GM23338 (cell line): ENCODE results near the gene GLCCI1. TPM values are rescaled to one million over a fixed set of nuclear protein-coding genes. Genes with fewer than 3 reads are reported as not detected.
"Not testable (repeated sequence)": the region's sequence is repeated elsewhere in the genome, so short reads cannot be mapped to it uniquely, and the experiment has no call there.

Experiments
- ATAC-seq: fragments of 200-7000 bp; cut with Tn5 transposase; 3 replicates; pipeline ENCODE4 v1.9.1; 2020
- DNase-seq: peaks from one replicate; pipeline ENCODE4 v3.0.0-alpha.2; 2015; ENCODE audit warnings: low spot score
- H2AFZ ChIP-seq: fragments of 200-600 bp; sonication (generic); 2 replicates; pipeline ENCODE4 v1.8.0; 2016; ENCODE audit warnings: antibody characterized with exemption, mild to moderate bottlenecking, moderate library complexity
- H3F3A ChIP-seq: fragments of 200-600 bp; sonication (generic); replicated peaks from 2 replicates; pipeline ENCODE4 v1.8.0; 2017; ENCODE audit warnings: antibody characterized with exemption, mixed run types, low read depth
- H3K27ac ChIP-seq: fragments of 200-600 bp; sonication (generic); 2 replicates; pipeline ENCODE4 v1.6.1; 2016; ENCODE audit warnings: low read depth
- H3K27me3 ChIP-seq: fragments of 200-600 bp; sonication (generic); 2 replicates; pipeline ENCODE4 v1.8.0; 2016; ENCODE audit warnings: mild to moderate bottlenecking, mixed run types, moderate library complexity; ENCODE audit not compliant: insufficient read depth
- H3K36me3 ChIP-seq: fragments of 200-600 bp; sonication (generic); 2 replicates; pipeline ENCODE4 v1.8.0; 2016; ENCODE audit warnings: mild to moderate bottlenecking; ENCODE audit not compliant: insufficient read depth
- H3K4me1 ChIP-seq: fragments of 200-600 bp; sonication (generic); 2 replicates; pipeline ENCODE4 v1.8.0; 2016; ENCODE audit warnings: mild to moderate bottlenecking, moderate library complexity; ENCODE audit not compliant: insufficient read depth
- H3K4me2 ChIP-seq: fragments of 200-600 bp; sonication (generic); 2 replicates; pipeline ENCODE4 v1.7.1; 2017; ENCODE audit warnings: mixed run types
- H3K4me3 ChIP-seq: fragments of 200-600 bp; sonication (generic); 2 replicates; pipeline ENCODE4 v1.6.1; 2016; ENCODE audit warnings: mixed run types
- H3K79me2 ChIP-seq: fragments of 200-600 bp; sonication (generic); replicated peaks from 2 replicates; pipeline ENCODE4 v1.8.0; 2017; ENCODE audit warnings: mild to moderate bottlenecking; ENCODE audit not compliant: insufficient read depth
- H3K9me2 ChIP-seq: fragments of 200-600 bp; sonication (generic); 2 replicates; pipeline ENCODE4 v1.8.0; 2017; ENCODE audit not compliant: insufficient read depth
- H4K20me1 ChIP-seq: fragments of 200-600 bp; sonication (generic); replicated peaks from 2 replicates; pipeline ENCODE4 v1.8.0; 2017; ENCODE audit warnings: mild to moderate bottlenecking; ENCODE audit not compliant: insufficient read depth
- H3K27ac Mint-ChIP-seq: 2 replicates; pipeline ENCODE4 v1.8.0; 2020; ENCODE audit warnings: inconsistent platforms, mild to moderate bottlenecking, moderate library complexity, mixed read lengths
- H3K27me3 Mint-ChIP-seq: 3 replicates; pipeline ENCODE4 v1.8.0; 2022; ENCODE audit warnings: low read depth, mild to moderate bottlenecking, moderate library complexity, mixed read lengths, inconsistent platforms; ENCODE audit not compliant: insufficient read depth, poor library complexity
- H3K36me3 Mint-ChIP-seq: 3 replicates; pipeline ENCODE4 v1.8.0; 2021; ENCODE audit warnings: low read depth, mild to moderate bottlenecking, inconsistent platforms, moderate library complexity, mixed read lengths
- H3K4me1 Mint-ChIP-seq: 3 replicates; pipeline ENCODE4 v1.8.0; 2020; ENCODE audit warnings: mild to moderate bottlenecking, inconsistent platforms, mixed read lengths
- H3K4me3 Mint-ChIP-seq: 3 replicates; pipeline ENCODE4 v1.8.0; 2021; ENCODE audit warnings: moderate library complexity, mild to moderate bottlenecking, inconsistent platforms, mixed read lengths
- H3K9me3 Mint-ChIP-seq: 3 replicates; pipeline ENCODE4 v1.8.0; 2020; ENCODE audit warnings: moderate library complexity, mild to moderate bottlenecking, inconsistent platforms, mixed read lengths
- CTCF ChIP-seq, 2 experiments: fragments of 200-600 bp in 1 of 2; sonication (generic) in 1 of 2; conservative IDR thresholded peaks; 2 replicates each; pipeline versions ENCODE4 v1.5.1 to v1.6.1; 2016 to 2017; ENCODE audit warnings: antibody characterized with exemption in 2 of 2, low read depth in 2 of 2, mild to moderate bottlenecking in 2 of 2, moderate library complexity in 1 of 2
- ETS1 ChIP-seq: IDR thresholded peaks from 2 replicates; pipeline ENCODE4 v1.6.1; 2016; ENCODE audit warnings: antibody characterized with exemption
- EZH2 ChIP-seq: fragments of 200-600 bp; sonication (generic); IDR thresholded peaks from one replicate; pipeline ENCODE4 v1.8.0; 2017; ENCODE audit warnings: antibody characterized with exemption, mild to moderate bottlenecking, low read depth; ENCODE audit not compliant: unreplicated experiment
- JUNB ChIP-seq: IDR thresholded peaks from one replicate; pipeline ENCODE4 v1.6.1; 2016; ENCODE audit warnings: antibody characterized with exemption; ENCODE audit not compliant: unreplicated experiment
- NANOG ChIP-seq: IDR thresholded peaks from 2 replicates; pipeline ENCODE4 v1.6.1; 2016; ENCODE audit warnings: antibody characterized with exemption, borderline replicate concordance
- POLR2AphosphoS5 ChIP-seq: IDR thresholded peaks from 2 replicates; pipeline ENCODE4 v1.6.1; 2016; ENCODE audit warnings: antibody characterized with exemption, low read depth
- STAT1 ChIP-seq: IDR thresholded peaks from one replicate; pipeline ENCODE4 v1.6.1; 2016; ENCODE audit warnings: antibody characterized with exemption; ENCODE audit not compliant: unreplicated experiment
- ZNF114 ChIP-seq: fragments of 250-450 bp; sonication (Bioruptor Pico); IDR thresholded peaks from 2 replicates; pipeline ENCODE4 v1.5.0; 2020; ENCODE audit warnings: mild to moderate bottlenecking, moderate library complexity
- ZNF331 ChIP-seq: fragments of 250-450 bp; sonication (Bioruptor Pico); IDR thresholded peaks from 2 replicates; pipeline ENCODE4 v1.5.0; 2020; ENCODE audit warnings: low read depth, mild to moderate bottlenecking, moderate library complexity
- ZNF462 ChIP-seq: fragments of 250-450 bp; sonication (Bioruptor Pico); IDR thresholded peaks from 2 replicates; pipeline ENCODE4 v1.5.0; 2020; ENCODE audit warnings: mild to moderate bottlenecking, moderate library complexity
- polyA plus RNA-seq: library from polyadenylated mRNA; unstranded; fragments of >200 nt; fragmentation: Nextera tagmentation; extraction: Ambion mirVana; gene quantifications from 2 replicates; pipeline ENCODE4 v1.2.1, GENCODE V29; 2016
- total RNA-seq: library from RNA; depleted of rRNA; stranded (reverse); fragments of >200 nt; shearing (Covaris generic); gene quantifications from 2 replicates; pipeline ENCODE4 v1.2.3, GENCODE V29; 2014

Gene GLCCI1
- total and polyA plus RNA-seq, 2 experiments from 2014 or later, result 15.0 to 15.7 TPM

DNA sequence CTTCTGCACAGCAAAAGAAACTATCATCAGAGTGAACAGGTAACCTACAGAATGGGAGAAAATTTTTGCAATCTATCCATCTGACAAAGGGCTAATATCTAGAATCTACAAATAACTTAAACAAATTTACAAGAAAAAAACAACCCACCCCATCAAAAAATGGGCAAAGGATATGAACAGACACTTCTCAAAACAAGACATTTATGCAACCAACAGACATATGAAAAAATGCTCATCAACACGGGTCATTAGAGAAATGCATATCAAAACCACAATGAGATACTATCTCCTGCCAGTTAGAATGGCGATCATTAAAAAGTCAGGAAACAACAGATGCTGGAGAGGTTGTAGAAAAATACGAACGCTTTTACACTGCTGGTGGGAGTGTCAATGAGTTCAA is 132.7 kb downstream of the GLCCI1 start:
- not testable (repeated sequence) for H3K4me3 ChIP-seq, H3K4me2 ChIP-seq, H2AFZ ChIP-seq, DNase-seq, H3K9me2 ChIP-seq, H3K79me2 ChIP-seq, ATAC-seq, H3K4me3 Mint-ChIP-seq, H4K20me1 ChIP-seq, H3K36me3 ChIP-seq, H3K27me3 Mint-ChIP-seq, H3K27ac ChIP-seq, H3K27ac Mint-ChIP-seq, H3K4me1 Mint-ChIP-seq, H3K4me1 ChIP-seq, H3K27me3 ChIP-seq, H3F3A ChIP-seq
- 0 out of 3 replicates have a peak, but pooled peaks cover 10% of the 10 kb centered on the region for H3K36me3 Mint-ChIP-seq
- peaks cover 15% of the 10 kb centered on the region for H3K9me3 Mint-ChIP-seq

- ATAC-seq (no peak), DNase-seq (no peak)
- H3K9me3 Mint-ChIP-seq, result peaks cover 15% of the 10 kb centered on the region
- 0 out of 3 replicates have a peak, but pooled peaks cover 5% of the 10 kb centered on the region for H3K36me3 Mint-ChIP-seq
- H4K20me1 ChIP-seq, result no peaks in the 10 kb centered on the region
- H3K27me3 Mint-ChIP-seq, result no peaks in the 10 kb centered on the region
- H3K27me3 ChIP-seq, result no peaks in the 10 kb centered on the region
- peaks cover 4% of the 10 kb centered on the region; the same call in 1 of the 2 replicates for H3K4me1 ChIP-seq
- H3K79me2 ChIP-seq, result no peaks in the 10 kb centered on the region
- no peak overlapping the region for H3K4me3 Mint-ChIP-seq
- no peaks in the 10 kb centered on the region for H3F3A ChIP-seq
- H3K4me2 ChIP-seq, result no peak overlapping the region
- H3K9me2 ChIP-seq, result peaks cover 8% of the 10 kb centered on the region
- no peak overlapping the region for H3K27ac Mint-ChIP-seq
- TF ChIP-seq ZNF462 (CRISPR knock-in tag), result no peak
- no peak for TF ChIP-seq JUNB
- no peak for TF ChIP-seq POLR2AphosphoS5
- TF ChIP-seq STAT1, result no peak
- no peak for TF ChIP-seq ZNF331 (CRISPR knock-in tag)
- TF ChIP-seq NANOG, result no peak
- no peak for TF ChIP-seq ZNF114 (CRISPR knock-in tag)
- no peak for TF ChIP-seq CTCF (conservative IDR thresholded peaks at IDR 0.05; ENCODE audit: low read depth in 2 of 2)
- no peak for TF ChIP-seq ETS1
- TF ChIP-seq EZH2, result no peak
- H3K4me1 Mint-ChIP-seq, result peaks cover 6% of the 10 kb centered on the region
- H3K4me3 ChIP-seq, result no peak overlapping the region
- no peak overlapping the region for H3K27ac ChIP-seq
- no peak overlapping the region for H2AFZ ChIP-seq
- H3K36me3 ChIP-seq, result no peaks in the 10 kb centered on the region
These were observed 134.7 kb downstream of the GLCCI1 start for GRCh38 chr7:8103282-8103681.
